ENCODE measurements around the gene OPRL1. TPM values are rescaled to one million over a fixed set of nuclear protein-coding genes. Genes with fewer than 3 reads are reported as not detected.

The OPRL1 gene
- total and polyA plus RNA-seq, 2 of the 8 experiments (the other 6 are each of a cell fraction or from before 2014, with no cell fraction given): 0.63 to 0.98 TPM

- TF ChIP-seq SIN3A (conservative IDR thresholded peaks at IDR 0.05 in 1 of 2, IDR thresholded peaks at IDR 0.05 in 1 of 2; ENCODE audit: low read depth in 1 of 2, low read length in 2 of 2): no peak
- TF ChIP-seq CBX5 (IDR thresholded peaks at IDR 0.05; ENCODE audit: low read depth, low read length): no peak
These were observed 46.9 kb upstream of the OPRL1 start (continued) for GRCh38 chr20:64032706-64033624.
